Measurements from ENCODE around the gene ASB1.

Gene ASB1

DNA sequence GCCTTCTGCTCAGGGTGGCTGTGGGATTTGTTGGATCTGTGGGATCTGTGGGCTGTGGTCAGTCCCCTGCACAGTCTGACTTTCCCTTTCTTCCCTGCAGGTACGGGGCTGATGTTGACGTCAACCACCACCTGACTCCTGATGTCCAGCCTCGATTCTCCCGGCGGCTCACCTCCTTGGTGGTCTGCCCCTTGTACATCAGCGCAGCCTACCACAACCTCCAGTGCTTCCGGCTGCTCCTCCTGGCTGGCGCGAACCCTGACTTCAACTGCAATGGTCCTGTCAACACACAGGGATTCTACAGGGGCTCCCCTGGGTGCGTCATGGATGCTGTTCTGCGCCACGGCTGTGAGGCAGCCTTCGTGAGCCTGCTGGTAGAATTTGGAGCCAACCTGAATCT lies 17.5 kb downstream of the ASB1 start:
- no peak for DNase-seq (ENCODE audit: low read depth)

DNA sequence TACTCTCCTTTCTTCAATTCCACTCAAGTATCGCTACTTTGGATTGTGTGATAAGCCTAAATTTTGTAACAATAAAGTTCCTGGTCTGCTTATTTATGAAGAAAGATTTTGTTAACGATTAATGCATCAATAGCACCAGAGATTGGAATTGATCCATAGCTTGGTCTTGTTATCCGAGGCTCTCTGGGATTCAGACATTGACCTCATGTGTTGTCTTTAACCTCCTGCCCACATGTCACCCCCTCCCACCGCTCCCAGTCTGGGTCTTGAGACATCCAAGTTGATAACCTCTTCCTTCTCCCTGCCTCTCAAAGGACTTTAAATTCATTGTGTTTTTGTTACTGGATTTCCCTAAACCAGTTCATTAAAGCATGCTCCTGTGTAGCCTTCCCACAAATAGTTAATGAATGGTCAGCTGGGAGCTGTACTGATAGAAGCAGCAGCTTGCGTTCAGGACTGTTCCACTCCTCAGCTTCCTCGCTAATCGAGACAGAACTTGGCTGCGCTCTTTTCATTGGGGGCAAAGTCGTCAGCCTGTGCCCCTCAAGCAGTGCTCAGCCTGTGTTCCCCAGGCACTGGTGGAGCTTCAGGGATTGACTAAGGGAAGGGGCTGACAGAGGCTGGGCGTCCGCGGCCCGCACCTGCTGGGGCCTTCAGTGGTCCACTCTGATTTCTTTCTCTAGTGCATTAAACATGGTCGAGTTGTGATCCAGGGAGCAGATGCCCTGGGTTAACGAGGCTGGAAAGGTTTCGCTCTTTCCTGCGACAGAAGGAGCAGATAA lies 18.9 kb downstream of the ASB1 start:
- DNase-seq (ENCODE audit: low read depth) = no peak

DNA sequence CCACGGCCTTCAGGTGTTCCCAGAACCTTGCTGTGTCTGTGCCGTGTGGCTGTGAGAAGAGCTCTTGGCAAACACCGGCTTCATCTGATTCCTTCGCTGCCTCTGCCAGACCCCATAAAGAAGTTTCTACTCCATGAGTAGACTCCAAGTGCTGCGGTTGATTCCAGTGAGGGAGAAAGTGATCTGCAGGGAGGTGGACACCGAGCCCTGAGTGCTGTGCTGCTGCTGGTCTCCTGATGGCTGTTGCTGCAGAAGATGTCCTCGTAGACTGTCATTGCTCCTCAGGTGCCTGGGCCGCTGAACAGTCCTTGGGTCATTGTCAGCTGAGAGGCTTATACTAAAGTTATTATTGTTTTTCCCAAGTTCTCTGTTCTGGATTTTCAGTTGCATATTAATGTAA lies 19.6 kb downstream of the ASB1 start:
- no peak for DNase-seq (ENCODE audit: low read depth)

- no peak for DNase-seq (ENCODE audit: low read depth)
Observed at GRCh38 chr2:238448031-238448955, 21.6 kb downstream of the ASB1 start.

DNA sequence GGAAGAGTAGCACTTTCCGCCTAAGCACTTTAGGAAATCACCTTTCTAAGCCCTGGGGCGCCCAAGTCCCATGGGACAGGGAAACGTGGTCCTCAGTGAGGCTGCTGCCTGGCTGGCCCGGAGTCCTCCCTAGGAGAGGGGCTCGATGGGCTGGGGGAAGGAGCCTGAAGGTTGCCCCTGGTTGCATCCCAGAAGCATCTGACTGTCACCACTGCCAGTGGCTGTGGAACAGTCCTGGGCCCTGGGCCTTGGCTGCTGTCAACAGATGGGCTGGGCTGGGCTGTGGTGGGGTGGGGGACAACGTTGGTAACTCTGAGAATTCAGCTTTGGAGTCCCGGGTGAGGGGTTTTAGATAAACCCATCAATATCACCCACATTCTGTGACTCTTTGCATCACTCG lies 22.5 kb downstream of the ASB1 start:
- no peak for DNase-seq (ENCODE audit: low read depth)

- no peak for DNase-seq (ENCODE audit: low read depth)
Observed at GRCh38 chr2:238449909-238450417, 23.2 kb downstream of the ASB1 start.

DNA sequence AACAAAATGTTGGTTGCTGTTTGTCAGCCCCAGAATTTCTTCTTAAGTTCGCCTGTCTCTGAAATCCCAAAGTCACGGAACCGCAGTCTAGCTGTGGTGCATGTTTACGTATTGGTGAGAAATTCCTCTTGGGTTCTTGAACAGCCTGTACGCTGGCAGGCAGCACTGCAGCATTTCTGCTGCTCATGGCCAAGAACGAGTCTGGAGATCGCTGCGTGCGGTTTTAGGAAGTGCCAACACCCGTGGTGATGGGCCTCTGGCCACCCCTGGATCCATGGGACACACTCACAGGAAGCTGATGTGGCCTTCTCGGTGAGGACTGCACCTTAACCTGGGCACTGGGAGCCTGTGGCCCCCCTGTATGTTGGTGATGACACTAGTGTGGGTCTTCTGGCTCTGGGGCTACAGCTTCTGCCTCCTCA lies 23.7 kb downstream of the ASB1 start:
- no peak for DNase-seq (ENCODE audit: low read depth)

- no peak for DNase-seq (ENCODE audit: low read depth)
Observed at GRCh38 chr2:238453842-238454241, 27.1 kb downstream of the ASB1 start.

- no peak for DNase-seq (ENCODE audit: low read depth)
Observed at GRCh38 chr2:238456449-238456848, 29.7 kb downstream of the ASB1 start.

GRCh38 chr2:238456970-238457926 lies 30.5 kb downstream of the ASB1 start:
- DNase-seq (ENCODE audit: low read depth) = no peak

GRCh38 chr2:238457927-238458324 lies 31.2 kb downstream of the ASB1 start:
- DNase-seq (ENCODE audit: low read depth) = no peak

- no peak for DNase-seq (ENCODE audit: low read depth)
Observed at GRCh38 chr2:238458651-238459050, 31.9 kb downstream of the ASB1 start.

DNA sequence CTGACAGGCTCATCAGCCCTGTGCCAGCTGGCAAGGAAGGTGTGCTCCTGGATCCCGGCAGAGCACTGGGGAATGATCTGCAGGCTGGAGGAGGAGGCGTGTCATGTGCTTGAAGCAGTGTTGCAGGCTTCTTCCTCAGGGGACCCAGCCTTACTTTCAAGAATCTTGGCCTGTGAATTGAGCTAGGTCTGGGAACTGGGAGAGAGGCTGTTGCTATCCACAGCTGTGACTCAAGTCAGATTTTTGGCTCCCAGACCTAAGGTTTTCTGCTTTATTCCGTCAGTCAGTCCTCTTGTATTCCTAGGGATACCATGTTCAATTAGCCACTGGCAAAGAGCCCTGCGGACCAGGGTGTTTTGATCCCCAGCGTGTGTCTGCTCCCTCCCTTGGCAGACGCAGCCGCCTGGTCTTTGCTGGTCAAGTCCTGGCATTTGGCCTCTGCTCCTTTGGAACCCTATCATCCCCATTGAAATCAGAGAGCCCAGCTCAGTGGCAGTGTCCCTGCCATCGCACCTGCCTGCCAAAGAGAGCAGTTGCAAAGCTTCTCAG lies 32.4 kb downstream of the ASB1 start:
- no peak for DNase-seq (ENCODE audit: low read depth)

DNA sequence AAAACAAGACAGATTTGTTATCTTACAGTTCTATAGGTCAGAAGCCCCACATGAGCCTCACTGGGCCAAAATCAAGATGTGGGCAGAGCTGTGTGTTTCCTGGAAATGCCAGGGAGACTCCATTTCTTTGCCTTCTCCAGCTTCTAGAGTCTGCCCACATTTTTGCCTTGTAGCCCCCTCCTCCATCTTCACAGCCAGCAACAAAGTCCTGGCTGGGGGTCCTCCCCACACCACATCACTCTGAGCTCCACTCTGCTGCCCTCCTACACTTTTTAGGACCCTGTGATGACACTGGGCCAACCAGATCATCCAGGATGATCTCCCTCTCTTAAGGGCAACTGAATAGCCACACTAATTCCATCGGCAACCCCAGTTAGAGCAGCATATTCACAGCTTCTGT lies 34.3 kb downstream of the ASB1 start:
- no peak for DNase-seq (ENCODE audit: low read depth)

- DNase-seq (ENCODE audit: low read depth) = no peak
Observed at GRCh38 chr2:238461491-238461890, 34.8 kb downstream of the ASB1 start.

GRCh38 chr2:238461916-238462315 lies 35.2 kb downstream of the ASB1 start:
- no peak for DNase-seq (ENCODE audit: low read depth)

- no peak for DNase-seq (ENCODE audit: low read depth)
Observed at GRCh38 chr2:238462782-238463396, 36.2 kb downstream of the ASB1 start.

DNA sequence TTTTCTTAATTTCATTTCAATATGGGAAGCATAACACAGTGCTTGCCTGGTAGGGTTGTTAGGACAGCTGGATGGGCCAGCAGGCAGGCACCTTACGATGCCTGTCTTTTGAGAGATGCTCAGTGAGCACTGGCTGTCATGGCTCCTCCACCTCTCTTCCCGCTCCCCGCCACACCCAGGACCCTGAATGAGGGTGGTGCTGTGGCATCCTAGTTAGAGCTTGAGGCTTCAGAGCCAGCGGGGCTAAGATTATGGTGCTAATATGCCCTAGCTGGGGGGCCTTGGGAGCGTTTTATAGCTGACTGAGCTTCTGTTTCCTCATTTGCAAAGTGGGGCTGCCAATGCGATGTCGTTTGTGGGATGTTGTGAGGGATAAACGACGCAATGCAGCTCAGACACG lies 37.7 kb downstream of the ASB1 start:
- DNase-seq (ENCODE audit: low read depth) = no peak

- no peak for DNase-seq (ENCODE audit: low read depth)
Observed at GRCh38 chr2:238465487-238466242, 38.9 kb downstream of the ASB1 start.

DNA sequence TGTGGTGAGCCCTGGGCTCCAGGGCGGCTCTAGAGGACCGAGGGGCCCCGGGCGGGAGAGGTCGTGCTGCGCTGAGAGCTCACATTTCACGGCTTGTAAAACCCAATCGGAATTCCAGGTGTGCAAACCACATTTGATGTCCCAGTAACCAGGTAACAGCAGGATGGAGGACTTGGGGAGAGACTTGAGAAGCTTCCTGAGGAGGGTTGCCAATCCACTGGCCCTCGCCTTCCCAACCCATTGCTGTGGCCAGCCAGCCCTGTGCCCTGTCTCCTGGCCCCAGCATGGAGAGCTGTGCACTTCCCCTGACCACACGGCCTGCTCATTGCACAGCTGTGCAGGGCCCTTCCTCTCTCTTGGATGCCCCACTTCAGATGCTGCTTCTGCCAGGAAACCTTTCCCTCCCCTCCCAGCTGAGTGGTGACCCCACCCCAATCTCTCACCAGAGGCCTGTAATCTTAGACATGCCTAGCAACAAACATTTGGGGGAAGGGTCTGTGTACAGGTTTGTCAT lies 39.6 kb downstream of the ASB1 start:
- no peak for DNase-seq (ENCODE audit: low read depth)
